B cell (primary cell): ENCODE results near the gene HES5. TPM values are rescaled to one million over a fixed set of nuclear protein-coding genes. Genes with fewer than 3 reads are reported as not detected.

Source experiments
- ATAC-seq: fragments of 200-7000 bp; cut with Tn5 transposase; one replicate; pipeline ENCODE4 v1.10.0; 2021; ENCODE audit warnings: low read depth, mild to moderate bottlenecking, moderate number of reproducible peaks, moderate library complexity
- CTCF ChIA-PET: fragments of 350-600 bp; sonication (Branson Sonifier 250); formaldehyde crosslinking; loops from one replicate; lab custom pipeline; 2021; ENCODE audit warnings: antibody characterized with exemption, inconsistent platforms; lab: Charles Lee
- POLR2A ChIA-PET: fragments of 350-600 bp; sonication (Branson Sonifier 250); formaldehyde crosslinking; loops from one replicate; lab custom pipeline; 2021; ENCODE audit warnings: antibody characterized with exemption; lab: Charles Lee
- DNase-seq: peaks from one replicate; pipeline ENCODE4 v3.0.0; 2013
- H2AFZ ChIP-seq: 2 replicates; pipeline ENCODE4 v1.6.1; 2012; ENCODE audit warnings: mild to moderate bottlenecking, low read depth, low read length; ENCODE audit not compliant: insufficient read depth, poor library complexity, severe bottlenecking
- H3K27ac ChIP-seq, 2 donors: 1 replicate in 1 of 2; 2 replicates in 1 of 2; pipeline ENCODE4 v1.5.1; 2012 to 2013; ENCODE audit warnings: low read length in 2 of 2, mild to moderate bottlenecking in 2 of 2, moderate library complexity in 1 of 2
- H3K27me3 ChIP-seq, 4 experiments: fragments of 200-600 bp in 1 of 4; sonication (generic) in 1 of 4; replicated peaks in 1 of 4; 1 replicate in 2 of 4; 2 replicates in 2 of 4; pipeline versions ENCODE4 v1.6.1 to v1.7.0; 2013 to 2016; ENCODE audit warnings: low read length in 3 of 4, mild to moderate bottlenecking in 2 of 4, mixed read lengths in 1 of 4, moderate library complexity in 1 of 4; ENCODE audit not compliant: insufficient read depth in 4 of 4, control insufficient read depth in 3 of 4; ENCODE audit errors: control extremely low read depth in 1 of 4
- H3K36me3 ChIP-seq, 2 experiments: replicated peaks in 1 of 2; 1 replicate in 1 of 2; 2 replicates in 1 of 2; pipeline versions ENCODE4 v1.6.1 to v1.7.1; 2013; ENCODE audit warnings: low read length in 1 of 2; ENCODE audit not compliant: insufficient read depth in 2 of 2, control insufficient read depth in 1 of 2; ENCODE audit errors: control extremely low read depth in 1 of 2, extremely low read depth in 1 of 2
- H3K4me1 ChIP-seq, 2 donors: fragments of 200-600 bp in 1 of 2; sonication (generic) in 1 of 2; 1 replicate in 1 of 2; 2 replicates in 1 of 2; pipeline versions ENCODE4 v1.5.1 to v1.6.1; 2013 to 2017; ENCODE audit warnings: low read length in 2 of 2; ENCODE audit not compliant: control insufficient read depth in 2 of 2, insufficient read depth in 2 of 2
- H3K4me2 ChIP-seq: replicated peaks from 2 replicates; pipeline ENCODE3; 2012; ENCODE audit warnings: mild to moderate bottlenecking, low read depth, low read length; ENCODE audit not compliant: poor library complexity, severe bottlenecking
- H3K4me3 ChIP-seq, 5 experiments: fragments of 200-600 bp in 1 of 5; sonication (generic) in 1 of 5; 1 replicate in 3 of 5; 2 replicates in 2 of 5; pipeline versions ENCODE4 v1.5.1 to v1.7.0; 2011 to 2016; ENCODE audit warnings: low read length in 4 of 5, mild to moderate bottlenecking in 4 of 5, low read depth in 2 of 5, control low read depth in 1 of 5, moderate library complexity in 1 of 5; ENCODE audit not compliant: insufficient read depth in 1 of 5; ENCODE audit errors: control extremely low read depth in 1 of 5, extremely low read depth in 1 of 5
- H3K79me2 ChIP-seq: fragments of 200-600 bp; sonication (generic); one replicate; pipeline ENCODE4 v1.6.0; 2016; ENCODE audit warnings: low read length; ENCODE audit not compliant: control insufficient read depth, insufficient read depth
- H3K9ac ChIP-seq: fragments of 200-600 bp; sonication (generic); 2 replicates; pipeline ENCODE4 v1.6.1; 2017; ENCODE audit warnings: mild to moderate bottlenecking, low read length, moderate library complexity
- H3K9me3 ChIP-seq, 3 donors: one replicate each; pipeline versions ENCODE4 v1.6.1 to v1.7.1; 2013; ENCODE audit warnings: low read length in 2 of 3; ENCODE audit not compliant: control insufficient read depth in 2 of 3, insufficient read depth in 1 of 3; ENCODE audit errors: control extremely low read depth in 1 of 3
- H4K20me1 ChIP-seq: 2 replicates; pipeline ENCODE4 v1.6.0; 2012; ENCODE audit warnings: mild to moderate bottlenecking, low read length; ENCODE audit not compliant: insufficient read depth, control insufficient read depth, poor library complexity, severe bottlenecking
- H3K27ac Mint-ChIP-seq: one replicate; pipeline ENCODE4 v1.8.0; 2021; ENCODE audit warnings: mixed read lengths
- H3K27me3 Mint-ChIP-seq: one replicate; pipeline ENCODE4 v1.8.0; 2021; ENCODE audit warnings: mixed read lengths
- H3K4me1 Mint-ChIP-seq: one replicate; pipeline ENCODE4 v1.8.0; 2021; ENCODE audit warnings: mixed read lengths
- H3K4me3 Mint-ChIP-seq: one replicate; pipeline ENCODE4 v1.8.0; 2021; ENCODE audit warnings: mixed read lengths
- H3K9me3 Mint-ChIP-seq: one replicate; pipeline ENCODE4 v1.8.0; 2022; ENCODE audit warnings: mixed read lengths; ENCODE audit not compliant: insufficient read depth
- EZH2 ChIP-seq: IDR thresholded peaks from 2 replicates; pipeline ENCODE4 v1.6.1; 2012; ENCODE audit warnings: borderline replicate concordance, low read depth, mild to moderate bottlenecking, moderate library complexity, low read length; ENCODE audit not compliant: insufficient read depth, poor library complexity, severe bottlenecking
- WGBS: methylation state at CpG from one replicate; pipeline ENCODE4 v1.1.5; 2013; ENCODE audit warnings: missing lambda C conversion rate; ENCODE audit not compliant: insufficient coverage; 5-methylcytosine and 5-hydroxymethylcytosine counted together
- intact Hi-C: fragments of 100-400 bp; cut with micrococcal nuclease; formaldehyde crosslinking; loops from one replicate; pipeline ENCODE4 v1.10.0; 2022
- polyA plus RNA-seq: library from polyadenylated mRNA; depleted of rRNA; stranded (reverse); fragments of >200 nt; gene quantifications from 2 replicates; pipeline ENCODE4 v1.2.3, GENCODE V29; 2012
- total RNA-seq, 2 donors: library from RNA; stranded (reverse); fragments of 120-200 nt in 1 of 2; gene quantifications; 1 replicate in 1 of 2; 2 replicates in 1 of 2; pipeline versions ENCODE4 v1.2.3 to v1.2.4, GENCODE V29; 2013 to 2022
- TF ChIP-seq, protein P1 (sequence below): fragments of 200-600 bp; IDR thresholded peaks from one replicate; pipeline ENCODE4 v1.8.0; 2022; ENCODE audit warnings: antibody characterized with exemption, mild to moderate bottlenecking

Gene HES5
- total and polyA plus RNA-seq, 2 donors (not counting 1 experiment from before 2014, with no cell fraction given): not detected

DNA sequence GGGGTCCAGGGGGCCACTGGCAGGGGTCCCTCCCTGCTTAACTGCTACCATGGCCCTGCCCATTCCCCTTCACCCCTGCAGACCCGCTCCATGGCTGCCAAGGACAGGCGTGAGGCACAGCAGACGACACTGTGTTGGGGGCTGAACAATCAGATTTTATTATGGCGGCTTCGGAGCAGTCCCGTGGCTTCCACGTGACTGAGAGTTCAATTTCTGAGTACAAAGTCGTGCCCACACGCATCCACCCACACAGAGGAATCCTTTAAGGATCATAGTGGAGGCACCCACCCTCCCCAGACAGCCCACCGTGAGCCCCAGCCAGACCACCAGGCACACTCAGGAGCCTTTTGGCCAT lies 1.5 kb downstream of the HES5 start:
- H3K27ac Mint-ChIP-seq: peak overlapping the region; percentile 74
- DNase-seq: no peak
- peaks cover 37% of the 10 kb centered on the region for H3K4me1 Mint-ChIP-seq
- H3K27me3 ChIP-seq: peaks cover 0 to 46% (median 21%) of the 10 kb centered on the region in 4 experiments
- peaks cover 0 to 11% (median 0%) of the 10 kb centered on the region in 3 donors for H3K9me3 ChIP-seq
- H3K4me1 ChIP-seq: peaks cover 46 to 55% of the 10 kb centered on the region in 2 donors
- H3K36me3 ChIP-seq: no peaks in the 10 kb centered on the region
- H3K4me2 ChIP-seq: peak overlapping the region; percentile 96
- peak overlapping the region; percentile 58 for H3K9ac ChIP-seq
- POLR2A ChIA-PET: interaction anchor here (0.7 to 1.9 kb wide), 5 partner anchors 18 to 333 kb away, joined by 3 to 16 read pairs (median 5); partner anchors contain the start of gene PRXL2B
- peaks cover 30% of the 10 kb centered on the region for H3K79me2 ChIP-seq
- peak overlapping the region; percentile 74 for H2AFZ ChIP-seq
- ATAC-seq: no peak
- intact Hi-C loops: loop anchor here (5.0 kb wide), 1 partner anchor 611 kb away; the partner anchor contains the start of genes CALML6 and TMEM52
- WGBS: 71% methylated on average over 10 of the region's 10 CpGs
- H4K20me1 ChIP-seq: peaks cover 42% of the 10 kb centered on the region
- H3K4me3 ChIP-seq: peak overlapping the region in 2 of 5 experiments; percentile 48 to 61
- TF ChIP-seq EZH2: no peak
- TF ChIP-seq, protein P1, sequence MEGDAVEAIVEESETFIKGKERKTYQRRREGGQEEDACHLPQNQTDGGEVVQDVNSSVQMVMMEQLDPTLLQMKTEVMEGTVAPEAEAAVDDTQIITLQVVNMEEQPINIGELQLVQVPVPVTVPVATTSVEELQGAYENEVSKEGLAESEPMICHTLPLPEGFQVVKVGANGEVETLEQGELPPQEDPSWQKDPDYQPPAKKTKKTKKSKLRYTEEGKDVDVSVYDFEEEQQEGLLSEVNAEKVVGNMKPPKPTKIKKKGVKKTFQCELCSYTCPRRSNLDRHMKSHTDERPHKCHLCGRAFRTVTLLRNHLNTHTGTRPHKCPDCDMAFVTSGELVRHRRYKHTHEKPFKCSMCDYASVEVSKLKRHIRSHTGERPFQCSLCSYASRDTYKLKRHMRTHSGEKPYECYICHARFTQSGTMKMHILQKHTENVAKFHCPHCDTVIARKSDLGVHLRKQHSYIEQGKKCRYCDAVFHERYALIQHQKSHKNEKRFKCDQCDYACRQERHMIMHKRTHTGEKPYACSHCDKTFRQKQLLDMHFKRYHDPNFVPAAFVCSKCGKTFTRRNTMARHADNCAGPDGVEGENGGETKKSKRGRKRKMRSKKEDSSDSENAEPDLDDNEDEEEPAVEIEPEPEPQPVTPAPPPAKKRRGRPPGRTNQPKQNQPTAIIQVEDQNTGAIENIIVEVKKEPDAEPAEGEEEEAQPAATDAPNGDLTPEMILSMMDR: no peak
- CTCF ChIA-PET: interaction anchor here (0.8 to 2.9 kb wide), 3 partner anchors 17 to 28 kb away, joined by 3 to 16 read pairs (median 5); partner anchors contain the start of gene TNFRSF14
- H3K4me3 Mint-ChIP-seq: peak overlapping the region; percentile 87
- no peaks in the 10 kb centered on the region for H3K9me3 Mint-ChIP-seq
- peaks cover 2% of the 10 kb centered on the region for H3K27me3 Mint-ChIP-seq
- no peak overlapping the region for H3K27ac ChIP-seq

- Histone ChIP-seq H3K4me1 (peaks cover 46 to 55% of the 10 kb centered on the region in 2 donors), H3K27me3 (peaks cover 0 to 42% (median 20%) of the 10 kb centered on the region in 4 experiments), H3K9me3 (peaks cover 0 to 11% (median 0%) of the 10 kb centered on the region in 3 donors), H4K20me1 (peaks cover 47% of the 10 kb centered on the region), H3K36me3 (no peaks in the 10 kb centered on the region), H3K9ac (no peak overlapping the region), H3K4me3 (no peak overlapping the region), H3K4me2 (peak overlapping the region; percentile 96), H3K79me2 (peaks cover 36% of the 10 kb centered on the region), H3K27ac (no peak overlapping the region), H2AFZ (no peak overlapping the region)
- Mint-ChIP-seq H3K4me3 (peak overlapping the region; percentile 96), H3K27me3 (peaks cover 2% of the 10 kb centered on the region), H3K27ac (no peak overlapping the region), H3K9me3 (no peaks in the 10 kb centered on the region), H3K4me1 (peaks cover 40% of the 10 kb centered on the region)
- ChIA-PET CTCF (interaction anchor here (2.9 kb wide), 1 partner anchor 20 kb away, joined by 16 read pairs; no protein-coding TSS in a partner anchor), POLR2A (interaction anchor here (1.6 to 1.9 kb wide), 2 partner anchors 21 to 58 kb away, joined by 5 to 16 read pairs; partner anchors contain the start of gene PRXL2B)
- WGBS: 93% methylated on average over 12 of the region's 12 CpGs
- ATAC-seq (no peak), DNase-seq (peak; percentile 38)
- intact Hi-C loops: loop anchor here (5.0 kb wide), 1 partner anchor 611 kb away; the partner anchor contains the start of genes CALML6 and TMEM52
- TF ChIP-seq, protein P1: no peak
- no peak for TF ChIP-seq EZH2
Measured at GRCh38 chr1:2528016-2528415, 2.0 kb downstream of the HES5 start.
